Activated CD8-positive, alpha-beta memory T cell treated with anti-CD3 and anti-CD28 coated beads, Interleukin-2, amount 10 ng/mL, durations not matched to agents 7 days and 5 days (primary cell): ENCODE measurements around the gene KLRF2. TPM values are rescaled to one million over a fixed set of nuclear protein-coding genes. Genes with fewer than 3 reads are reported as not detected.
A peak's percentile ranks its signal among the peaks of the same experiment; 100 is the strongest.
"Not testable (repeated sequence)": the region's sequence is repeated elsewhere in the genome, so short reads cannot be mapped to it uniquely, and the experiment has no call there.

Source experiments
- ATAC-seq: fragments of 150-1000 bp; cut with Tn5 transposase; one replicate; pipeline ENCODE4 v1.10.0; 2021; ENCODE audit warnings: moderate library complexity
- CTCF ChIA-PET: fragments of 350-600 bp; sonication (Branson Sonifier 250); formaldehyde crosslinking; loops from one replicate; lab custom pipeline; 2021; ENCODE audit warnings: antibody characterized with exemption; lab: Charles Lee
- DNase-seq: peaks from one replicate; pipeline ENCODE4 v3.0.0-alpha.2; 2020
- H3K27ac Mint-ChIP-seq: one replicate; pipeline ENCODE4 v1.8.0; 2021; ENCODE audit warnings: mild to moderate bottlenecking, mixed read lengths
- H3K27me3 Mint-ChIP-seq: one replicate; pipeline ENCODE4 v1.8.0; 2021; ENCODE audit warnings: mixed read lengths
- H3K36me3 Mint-ChIP-seq: one replicate; pipeline ENCODE4 v1.8.0; 2021; ENCODE audit warnings: mild to moderate bottlenecking, mixed read lengths
- H3K4me1 Mint-ChIP-seq: one replicate; pipeline ENCODE4 v1.8.0; 2021; ENCODE audit warnings: mixed read lengths
- H3K4me3 Mint-ChIP-seq: one replicate; pipeline ENCODE4 v1.8.0; 2021; ENCODE audit warnings: mild to moderate bottlenecking, moderate library complexity, mixed read lengths
- H3K9me3 Mint-ChIP-seq: one replicate; pipeline ENCODE4 v1.8.0; 2022; ENCODE audit warnings: low read depth, mixed read lengths
- total RNA-seq, 2 experiments: library from RNA; stranded (reverse); gene quantifications; one replicate each; pipeline ENCODE4 v1.2.3, GENCODE V29; 2021

Gene KLRF2
- total RNA-seq, 2 experiments from 2014 or later = 1.6 TPM; not detected in 1

DNA sequence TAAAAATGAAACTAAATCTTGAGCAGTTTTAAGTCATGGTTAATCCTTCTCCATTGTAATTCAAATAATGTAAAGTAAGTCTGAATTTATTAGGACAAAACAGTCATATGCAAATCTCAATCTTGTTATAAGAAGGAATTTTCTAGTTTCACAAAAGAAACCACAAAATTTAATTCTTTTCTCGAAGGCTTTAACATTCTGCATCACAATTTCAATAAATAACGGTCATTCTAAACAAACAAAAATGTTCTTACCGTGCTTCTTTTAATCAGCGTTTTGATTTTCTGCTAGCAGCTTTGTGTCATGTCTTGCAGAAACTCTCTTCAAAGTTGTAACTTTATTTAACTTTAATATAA lies 12.4 kb upstream of the KLRF2 start:
- peaks cover 19% of the 10 kb centered on the region for H3K4me1 Mint-ChIP-seq
- H3K27ac Mint-ChIP-seq = peak overlapping the region; percentile 89
- H3K27me3 Mint-ChIP-seq = no peaks in the 10 kb centered on the region
- H3K9me3 Mint-ChIP-seq = peaks cover 3% of the 10 kb centered on the region
- no peak for ATAC-seq
- no peak for DNase-seq
- peaks cover 24% of the 10 kb centered on the region for H3K36me3 Mint-ChIP-seq
- CTCF ChIA-PET = interaction anchor here (0.7 to 2.4 kb wide), 8 partner anchors 16 to 126 kb away, joined by 3 to 8 read pairs (median 4); no protein-coding TSS in a partner anchor
- H3K4me3 Mint-ChIP-seq = peak overlapping the region; percentile 85

DNA sequence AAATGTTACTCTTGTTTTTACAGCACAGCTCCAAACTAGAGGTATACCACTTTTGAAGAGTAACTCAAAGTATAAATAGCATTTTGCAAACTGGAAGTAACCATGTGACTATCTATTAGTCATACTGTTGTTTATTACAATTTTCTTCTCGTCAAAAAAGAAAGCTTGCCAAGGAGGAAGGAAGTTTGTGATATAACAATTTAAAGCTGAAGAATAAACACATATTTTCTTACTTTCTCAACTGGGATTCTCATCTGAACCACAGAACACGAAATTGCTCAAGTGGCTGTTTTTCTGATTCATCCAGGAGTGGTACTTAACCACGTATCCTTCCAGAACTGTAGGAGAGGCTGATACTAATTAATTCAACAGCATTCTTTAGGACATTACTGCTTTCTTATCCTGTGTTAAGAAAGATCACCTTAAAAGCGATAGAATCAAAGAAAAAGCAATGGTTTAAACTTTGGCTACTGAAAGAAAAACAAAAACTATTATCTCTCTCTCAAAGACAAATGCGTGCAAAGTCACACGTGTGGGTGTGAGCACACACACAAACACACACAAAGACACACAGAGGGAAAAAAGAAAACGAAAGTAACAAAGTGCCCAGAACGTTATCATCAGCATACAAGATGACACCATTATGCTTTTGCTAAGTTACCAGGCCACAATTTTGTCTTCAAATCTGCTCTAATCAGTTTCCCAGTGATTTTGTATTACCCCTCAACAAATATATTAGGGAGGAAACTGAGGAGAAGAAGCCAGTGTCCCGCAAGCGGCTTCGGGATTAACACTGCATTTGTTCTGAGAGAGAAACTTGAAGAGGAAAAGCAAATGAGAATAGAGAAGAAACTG lies 11.8 kb upstream of the KLRF2 start, which contains the start of gene CLEC2B:
Gene CLEC2B, minus strand, starts transcription at position 48 of the 855 bp plus-strand sequence.
- Mint-ChIP-seq H3K36me3 (peaks cover 19% of the 10 kb centered on the region), H3K27me3 (no peaks in the 10 kb centered on the region), H3K9me3 (no peaks in the 10 kb centered on the region), H3K4me3 (peak within 1 kb of the TSS; percentile 85), H3K4me1 (peaks cover 14% of the 10 kb centered on the region), H3K27ac (peak within 1 kb of the TSS; percentile 89)
- ATAC-seq (peak; percentile 65), DNase-seq (peak; percentile 58)
- CTCF ChIA-PET = interaction anchor here (0.7 to 2.4 kb wide), 7 partner anchors 16 to 127 kb away, joined by 3 to 8 read pairs (median 4); no protein-coding TSS in a partner anchor

DNA sequence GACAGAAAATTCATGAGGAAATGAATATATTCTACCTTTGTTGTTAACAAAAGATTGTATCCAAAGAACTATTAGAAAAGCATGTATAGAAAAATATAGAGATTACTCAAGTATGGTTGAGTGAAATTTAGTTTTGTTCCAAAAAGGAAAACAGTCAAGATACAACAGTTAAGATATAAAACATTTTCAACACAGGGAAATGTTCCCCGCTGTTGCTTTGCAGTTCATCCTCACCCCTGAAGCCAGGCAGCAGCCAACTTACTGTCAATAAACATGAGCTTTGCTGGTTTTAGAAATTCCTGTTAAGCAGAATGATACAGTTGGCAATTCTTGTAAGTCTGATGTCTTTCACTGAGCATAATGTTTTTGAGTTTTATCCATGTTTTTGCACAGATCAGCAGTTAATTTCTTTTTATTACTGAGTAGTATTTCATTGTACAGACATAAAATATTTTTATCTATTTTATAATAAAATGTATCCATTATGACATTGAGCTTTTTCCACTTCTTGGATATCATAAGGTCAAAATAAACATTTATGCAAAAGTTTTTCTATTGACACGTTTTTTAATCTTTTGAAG lies 10.9 kb upstream of the KLRF2 start:
- ATAC-seq (no peak), DNase-seq (no peak)
- peaks cover 17% of the 10 kb centered on the region for H3K36me3 Mint-ChIP-seq
- H3K27ac Mint-ChIP-seq = peak overlapping the region; percentile 89
- no peaks in the 10 kb centered on the region for H3K27me3 Mint-ChIP-seq
- peak overlapping the region; percentile 85 for H3K4me3 Mint-ChIP-seq
- CTCF ChIA-PET = interaction anchor here (1.9 kb wide), 1 partner anchor 57 kb away, joined by 8 read pairs; no protein-coding TSS in a partner anchor
- H3K9me3 Mint-ChIP-seq = no peaks in the 10 kb centered on the region
- H3K4me1 Mint-ChIP-seq = peaks cover 14% of the 10 kb centered on the region

DNA sequence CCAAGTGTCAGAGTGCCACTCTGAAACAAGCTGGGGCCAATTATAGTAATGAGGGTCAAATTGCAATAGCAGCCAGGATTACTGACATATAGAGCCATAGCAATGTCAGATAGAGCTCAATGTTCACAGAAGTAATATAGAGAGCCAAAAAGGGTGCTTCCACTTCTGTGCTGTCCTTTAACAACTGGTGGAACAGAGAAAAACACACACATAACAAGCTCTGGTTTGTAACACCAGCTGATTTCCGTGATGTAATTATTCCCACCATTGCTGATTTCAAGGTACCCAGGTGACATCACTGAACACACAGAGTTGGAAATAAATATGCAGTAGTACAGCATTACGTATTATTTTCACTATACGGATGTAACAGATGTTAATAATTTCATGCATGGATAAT lies 9.1 kb upstream of the KLRF2 start:
- Mint-ChIP-seq H3K27me3 (no peaks in the 10 kb centered on the region), H3K36me3 (peaks cover 8% of the 10 kb centered on the region), H3K4me3 (no peak overlapping the region), H3K9me3 (no peaks in the 10 kb centered on the region), H3K27ac (no peak overlapping the region), H3K4me1 (peaks cover 14% of the 10 kb centered on the region)
- ATAC-seq (no peak), DNase-seq (no peak)
- CTCF ChIA-PET = interaction anchor here (0.9 to 1.9 kb wide), 6 partner anchors 9 to 129 kb away, joined by 3 to 8 read pairs (median 4); no protein-coding TSS in a partner anchor

DNA sequence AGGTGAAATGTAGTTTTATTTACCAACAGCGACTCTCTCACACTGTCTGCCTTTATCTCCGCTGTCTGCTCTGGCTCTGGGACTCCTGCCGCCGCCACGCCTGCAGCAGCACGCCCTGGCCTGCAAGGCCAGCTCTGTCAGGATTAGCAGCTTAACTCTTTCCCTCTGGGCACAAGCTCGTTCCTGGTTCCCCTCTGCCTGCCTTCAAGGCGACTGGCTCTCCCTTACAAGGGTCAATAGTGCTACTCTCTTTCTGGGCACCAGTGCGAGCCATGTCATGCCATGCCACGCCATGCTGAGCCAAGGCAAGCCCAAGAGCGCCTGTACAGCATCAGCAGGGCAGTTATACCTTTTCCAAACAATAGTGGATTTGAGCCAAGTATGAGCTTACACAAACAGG lies 8.5 kb upstream of the KLRF2 start:
- Mint-ChIP-seq H3K9me3 (no peaks in the 10 kb centered on the region), H3K4me3 (no peak overlapping the region), H3K27me3 (no peaks in the 10 kb centered on the region), H3K36me3 (peaks cover 4% of the 10 kb centered on the region), H3K27ac (no peak overlapping the region), H3K4me1 (peaks cover 14% of the 10 kb centered on the region)
- ATAC-seq (no peak), DNase-seq (no peak)
- CTCF ChIA-PET = interaction anchor here (0.9 to 1.1 kb wide), 3 partner anchors 9 to 59 kb away, joined by 3 read pairs; no protein-coding TSS in a partner anchor

DNA sequence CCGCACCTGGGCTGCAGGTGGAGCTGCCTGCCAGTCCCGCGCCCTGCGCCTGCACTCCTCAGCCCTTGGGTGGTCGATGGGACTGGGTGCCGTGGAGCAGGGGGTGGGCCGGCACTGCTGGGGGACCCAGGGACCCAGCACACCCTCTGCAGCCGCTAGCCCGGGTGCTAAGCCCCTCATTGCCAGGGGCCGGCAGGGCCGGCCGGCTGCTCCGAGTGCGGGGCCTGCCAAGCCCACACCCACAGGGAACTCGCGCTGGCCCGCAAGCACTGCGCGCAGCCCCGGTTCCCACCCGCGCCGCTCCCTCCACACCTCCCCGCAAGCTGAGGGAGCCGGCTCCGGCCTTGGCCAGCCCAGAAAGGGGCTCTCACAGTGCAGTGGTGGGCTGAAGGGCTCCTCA lies 5.2 kb upstream of the KLRF2 start:
- ATAC-seq, H3K27ac Mint-ChIP-seq, H3K27me3 Mint-ChIP-seq, CTCF ChIA-PET, H3K36me3 Mint-ChIP-seq, H3K9me3 Mint-ChIP-seq, H3K4me3 Mint-ChIP-seq, DNase-seq: not testable (repeated sequence)
- peaks cover 18% of the 10 kb centered on the region for H3K4me1 Mint-ChIP-seq

DNA sequence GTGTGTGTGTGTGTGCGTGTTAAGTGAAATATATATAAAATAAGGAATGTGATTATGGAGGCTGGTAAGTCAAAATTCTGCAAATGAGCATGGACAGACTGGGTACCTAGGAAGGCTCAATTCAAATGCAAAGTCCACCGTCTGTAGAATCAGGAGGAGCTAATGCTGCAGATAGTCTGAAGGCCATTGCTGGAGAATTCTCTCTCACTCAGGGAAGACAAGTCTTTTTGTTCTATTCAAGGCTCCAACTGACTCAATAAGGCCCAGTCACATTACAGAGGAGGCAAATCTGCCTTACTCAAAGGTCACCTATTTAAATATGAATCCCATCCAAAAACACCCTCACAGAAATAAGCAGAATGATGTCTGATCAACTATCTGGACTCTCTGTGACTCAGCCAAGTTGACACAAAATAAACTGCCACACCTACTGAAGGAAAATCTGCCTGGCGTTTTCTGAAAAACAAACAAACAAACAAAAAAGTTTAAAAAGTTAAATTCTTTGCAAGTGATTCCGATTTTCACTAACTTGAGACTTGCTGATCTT lies 684 bp upstream of the KLRF2 start:
- no peaks in the 10 kb centered on the region for H3K27me3 Mint-ChIP-seq
- CTCF ChIA-PET = interaction anchor here (1.0 kb wide), 1 partner anchor 45 kb away, joined by 5 read pairs; no protein-coding TSS in a partner anchor
- peaks cover 20% of the 10 kb centered on the region for H3K4me1 Mint-ChIP-seq
- no peak for DNase-seq
- peaks cover 2% of the 10 kb centered on the region for H3K36me3 Mint-ChIP-seq
- H3K4me3 Mint-ChIP-seq = no peak overlapping the region
- H3K27ac Mint-ChIP-seq = no peak overlapping the region
- no peak for ATAC-seq
- H3K9me3 Mint-ChIP-seq = no peaks in the 10 kb centered on the region

DNA sequence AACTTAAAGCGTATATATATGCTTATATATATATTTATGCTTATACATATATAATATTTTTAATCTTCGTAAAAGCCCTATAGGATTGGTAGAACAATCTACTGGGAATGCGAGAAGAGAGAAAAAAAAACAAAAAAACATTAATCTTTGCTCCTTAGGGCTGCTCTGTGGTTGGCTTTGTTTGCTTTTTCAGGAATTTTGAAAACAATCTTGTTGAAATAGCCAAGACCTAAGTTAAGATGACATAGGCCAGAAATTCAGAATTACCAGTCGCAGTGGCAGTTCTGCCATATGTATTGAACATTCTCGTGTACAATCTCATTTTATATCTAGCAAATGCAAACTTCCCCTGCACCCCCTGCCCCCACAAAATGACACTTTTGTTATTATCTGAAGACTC lies 699 bp downstream of the KLRF2 start:
- ATAC-seq = no peak
- peaks cover 20% of the 10 kb centered on the region for H3K4me1 Mint-ChIP-seq
- peaks cover 2% of the 10 kb centered on the region for H3K36me3 Mint-ChIP-seq
- no peaks in the 10 kb centered on the region for H3K27me3 Mint-ChIP-seq
- CTCF ChIA-PET = no interaction called here
- no peak for DNase-seq
- H3K27ac Mint-ChIP-seq = no peak overlapping the region
- no peak overlapping the region for H3K4me3 Mint-ChIP-seq
- H3K9me3 Mint-ChIP-seq = no peaks in the 10 kb centered on the region

DNA sequence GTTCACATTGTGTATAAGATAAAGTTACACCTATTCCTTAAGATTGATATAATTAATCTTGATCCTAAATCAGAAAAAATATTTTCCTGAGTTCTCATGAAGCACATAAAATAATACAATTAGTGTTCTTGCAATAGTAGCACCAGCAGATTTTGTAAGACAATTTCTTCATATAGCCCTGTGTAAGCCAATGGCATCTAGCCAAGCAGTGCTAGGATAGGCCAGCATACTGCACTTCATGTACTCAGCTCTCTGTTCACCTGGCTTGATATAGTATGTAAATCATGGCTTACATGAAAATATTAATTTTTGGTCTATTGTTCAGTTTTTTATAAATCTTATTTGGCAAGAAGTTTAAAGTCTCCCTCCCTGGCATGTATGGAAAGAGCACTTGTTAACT lies 1.9 kb downstream of the KLRF2 start:
- no peaks in the 10 kb centered on the region for H3K9me3 Mint-ChIP-seq
- no peak for DNase-seq
- no peak for ATAC-seq
- CTCF ChIA-PET = no interaction called here
- peaks cover 22% of the 10 kb centered on the region for H3K4me1 Mint-ChIP-seq
- no peaks in the 10 kb centered on the region for H3K27me3 Mint-ChIP-seq
- peaks cover 4% of the 10 kb centered on the region for H3K36me3 Mint-ChIP-seq
- H3K4me3 Mint-ChIP-seq = no peak overlapping the region
- no peak overlapping the region for H3K27ac Mint-ChIP-seq

DNA sequence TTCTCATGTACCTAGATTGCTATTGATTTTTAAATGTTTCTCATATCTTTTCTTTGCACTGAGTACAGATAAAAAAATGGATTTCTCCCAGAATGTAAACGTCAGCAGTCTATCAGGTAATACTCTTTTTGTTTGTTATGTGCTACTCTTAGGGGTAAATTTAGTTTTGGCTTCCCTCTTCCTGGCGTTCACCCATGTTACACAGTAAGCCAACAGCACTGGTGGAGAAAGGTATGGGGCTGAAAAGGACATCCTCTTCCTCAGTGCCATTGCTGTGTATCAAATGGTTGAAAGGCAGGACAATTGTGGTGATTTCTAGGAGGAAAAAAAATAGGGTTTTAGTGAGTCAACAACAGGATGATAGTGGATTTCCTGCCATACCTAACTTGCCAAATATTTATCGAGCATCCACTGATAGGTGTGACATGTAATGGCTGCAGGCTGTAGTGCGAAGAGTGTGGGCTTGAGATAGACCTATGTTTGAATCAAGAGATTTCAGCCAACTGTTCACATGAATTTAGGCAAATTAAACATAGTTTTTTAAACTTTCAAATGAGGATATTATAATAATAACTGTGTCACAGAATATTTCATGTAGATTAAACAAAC lies 7.5 kb downstream of the KLRF2 start:
- no peak overlapping the region for H3K27ac Mint-ChIP-seq
- DNase-seq (no peak), ATAC-seq (no peak)
- H3K9me3 Mint-ChIP-seq = no peaks in the 10 kb centered on the region
- CTCF ChIA-PET = no interaction called here
- peaks cover 3% of the 10 kb centered on the region for H3K36me3 Mint-ChIP-seq
- no peak overlapping the region for H3K4me3 Mint-ChIP-seq
- peaks cover 14% of the 10 kb centered on the region for H3K4me1 Mint-ChIP-seq
- no peaks in the 10 kb centered on the region for H3K27me3 Mint-ChIP-seq

DNA sequence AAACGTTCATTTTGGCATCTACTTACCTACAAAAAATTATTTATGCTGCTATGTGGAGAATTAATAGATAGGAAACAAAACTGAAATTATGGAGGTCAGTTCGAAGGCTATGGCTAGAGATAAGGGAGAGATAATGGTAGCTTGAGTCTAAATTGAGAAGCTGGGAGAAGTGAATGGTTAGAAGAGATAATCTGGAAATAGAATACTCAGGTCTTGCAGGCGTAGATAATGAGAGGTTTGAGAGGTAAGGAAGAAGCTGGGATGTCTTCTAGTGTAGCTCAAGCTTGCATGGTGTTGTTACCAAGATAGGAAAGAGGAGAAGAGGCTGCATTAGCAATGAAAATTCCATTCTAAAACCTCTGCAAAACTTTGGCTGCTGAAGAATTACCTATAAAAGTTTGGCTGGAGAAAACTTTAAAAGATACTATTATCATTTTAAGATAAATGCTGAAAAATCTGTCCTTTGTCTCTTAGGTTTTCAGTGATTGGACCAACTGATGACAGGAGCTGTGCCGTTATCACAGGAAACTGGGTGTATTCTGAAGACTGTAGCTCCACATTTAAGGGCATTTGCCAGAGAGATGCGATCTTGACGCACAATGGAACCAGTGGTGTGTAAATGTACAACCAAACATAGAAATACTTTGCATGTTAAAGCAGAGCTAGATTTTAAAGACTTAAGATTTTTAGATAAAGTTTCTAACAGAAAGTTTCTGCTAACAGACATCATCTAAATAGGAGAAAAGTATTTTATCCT lies 14.1 kb downstream of the KLRF2 start:
- H3K4me1 Mint-ChIP-seq = peaks cover 13% of the 10 kb centered on the region
- H3K27ac Mint-ChIP-seq = no peak overlapping the region
- H3K9me3 Mint-ChIP-seq = no peaks in the 10 kb centered on the region
- peaks cover 4% of the 10 kb centered on the region for H3K27me3 Mint-ChIP-seq
- no peaks in the 10 kb centered on the region for H3K36me3 Mint-ChIP-seq
- CTCF ChIA-PET = interaction anchor here (1.2 to 3.1 kb wide), 3 partner anchors 9 to 140 kb away, joined by 3 to 14 read pairs (median 3); no protein-coding TSS in a partner anchor
- DNase-seq (no peak), ATAC-seq (no peak)
- H3K4me3 Mint-ChIP-seq = no peak overlapping the region

DNA sequence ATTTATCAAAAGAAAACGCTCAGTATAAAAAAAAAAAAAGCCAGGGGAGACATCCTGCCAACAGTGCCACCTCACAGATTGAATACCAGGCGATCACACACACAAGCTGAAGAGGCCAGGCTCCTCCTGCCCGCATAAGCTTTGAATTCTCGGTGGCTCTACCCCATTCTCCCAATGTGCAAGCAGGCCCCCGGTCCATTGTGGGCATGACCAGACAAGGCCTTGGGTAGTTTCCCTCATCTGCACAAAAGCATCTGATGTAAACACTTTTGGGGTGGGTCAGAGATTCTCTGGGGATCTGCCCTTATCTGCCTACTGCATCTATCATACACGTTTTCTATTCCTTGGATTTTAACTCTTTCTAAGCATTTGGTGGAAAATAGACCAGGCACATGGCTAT lies 16.2 kb downstream of the KLRF2 start:
- H3K36me3 Mint-ChIP-seq = peaks cover 8% of the 10 kb centered on the region
- peaks cover 5% of the 10 kb centered on the region for H3K9me3 Mint-ChIP-seq
- ATAC-seq (no peak), DNase-seq (no peak)
- no peak overlapping the region for H3K4me3 Mint-ChIP-seq
- peaks cover 13% of the 10 kb centered on the region for H3K4me1 Mint-ChIP-seq
- CTCF ChIA-PET = interaction anchor here (1.2 kb wide), 1 partner anchor 28 kb away, joined by 3 read pairs; no protein-coding TSS in a partner anchor
- H3K27ac Mint-ChIP-seq = no peak overlapping the region
- peaks cover 4% of the 10 kb centered on the region for H3K27me3 Mint-ChIP-seq
